Breast epithelium (tissue), 4 donors: ENCODE results near the gene OLFM4. TPM values are rescaled to one million over a fixed set of nuclear protein-coding genes. Genes with fewer than 3 reads are reported as not detected.

Experiments used
- DNase-seq, 2 donors: peaks; one replicate each; pipeline ENCODE4 v3.0.0-alpha.2; 2019; ENCODE audit warnings: low spot score in 2 of 2
- H3K27ac ChIP-seq, 2 donors: fragments of 200-600 bp; sonication (generic) in 1 of 2; one replicate each; pipeline ENCODE4 v1.5.1; 2016 to 2019; ENCODE audit warnings: mild to moderate bottlenecking in 1 of 2
- H3K27me3 ChIP-seq, 2 donors: fragments of 200-600 bp; sonication (generic) in 1 of 2; one replicate each; pipeline versions ENCODE4 v1.5.1 to v1.6.0; 2017 to 2019; ENCODE audit warnings: control low read depth in 1 of 2, mild to moderate bottlenecking in 1 of 2
- H3K36me3 ChIP-seq: fragments of 200-600 bp; one replicate; pipeline ENCODE4 v1.5.1; 2019
- H3K4me1 ChIP-seq, 2 donors: fragments of 200-600 bp; sonication (generic); one replicate each; pipeline ENCODE4 v1.5.1; 2016 to 2019; ENCODE audit warnings: control low read depth in 1 of 2
- H3K4me3 ChIP-seq, 3 donors: fragments of 200-600 bp; sonication (generic); 1 replicate in 2 of 3; 2 replicates in 1 of 3; pipeline ENCODE4 v1.5.1; 2016 to 2019; ENCODE audit warnings: mild to moderate bottlenecking in 3 of 3, moderate library complexity in 2 of 3
- H3K9me3 ChIP-seq, 2 donors: fragments of 200-600 bp; sonication (generic) in 1 of 2; one replicate each; pipeline ENCODE4 v1.5.1; 2016 to 2019; ENCODE audit warnings: control low read depth in 1 of 2
- CTCF ChIP-seq, 3 donors: fragments of 450-650 bp; IDR thresholded peaks; one replicate each; pipeline ENCODE4 v1.5.1; 2016 to 2017; ENCODE audit warnings: antibody characterized with exemption in 3 of 3, mild to moderate bottlenecking in 3 of 3, moderate library complexity in 3 of 3
- POLR2A ChIP-seq: fragments of 450-650 bp; IDR thresholded peaks from one replicate; pipeline ENCODE4 v1.6.1; 2016; ENCODE audit warnings: antibody characterized with exemption, mild to moderate bottlenecking, moderate library complexity
- POLR2AphosphoS5 ChIP-seq, 3 donors: sonication (generic); formaldehyde crosslinking; IDR thresholded peaks; one replicate each; pipeline ENCODE4 v1.6.1; 2017; ENCODE audit warnings: antibody characterized with exemption in 3 of 3
- intact Hi-C: fragments of 100-400 bp; cut with DNase I; formaldehyde crosslinking; loops from one replicate; pipeline ENCODE4 v1.15.1; 2023; ENCODE audit warnings: low total_unique reads
- total RNA-seq, 3 donors: library from RNA; depleted of rRNA; stranded (reverse); fragments of >200 nt; gene quantifications; one replicate each; pipeline ENCODE4 v1.1.0, GENCODE V29; 2016

OLFM4 gene
- total RNA-seq, 3 donors from 2014 or later = 0.32 to 144 (median 1.9) TPM

- H3K27me3 ChIP-seq = no peaks in the 10 kb centered on the region
- no peak overlapping the region for H3K27ac ChIP-seq
- DNase-seq = no peak
- H3K9me3 ChIP-seq = no peaks in the 10 kb centered on the region
- H3K4me3 ChIP-seq = no peak overlapping the region
- H3K4me1 ChIP-seq = no peaks in the 10 kb centered on the region
- intact Hi-C loops = no loop called here
- no peak for TF ChIP-seq CTCF (IDR thresholded peaks at IDR 0.05)
- TF ChIP-seq POLR2AphosphoS5 (IDR thresholded peaks at IDR 0.05) = no peak
- no peak for TF ChIP-seq POLR2A
- no peaks in the 10 kb centered on the region for H3K36me3 ChIP-seq
These were observed 61.8 kb downstream of the OLFM4 start for GRCh38 chr13:53090461-53090860.

GRCh38 chr13:53092931-53093330, 64.3 kb downstream of the OLFM4 start:
- Histone ChIP-seq H3K27ac (no peak overlapping the region), H3K27me3 (no peaks in the 10 kb centered on the region)
- no peak for TF ChIP-seq POLR2AphosphoS5 (IDR thresholded peaks at IDR 0.05)
- no peak for TF ChIP-seq CTCF (IDR thresholded peaks at IDR 0.05)
- no peak for TF ChIP-seq POLR2A

DNA sequence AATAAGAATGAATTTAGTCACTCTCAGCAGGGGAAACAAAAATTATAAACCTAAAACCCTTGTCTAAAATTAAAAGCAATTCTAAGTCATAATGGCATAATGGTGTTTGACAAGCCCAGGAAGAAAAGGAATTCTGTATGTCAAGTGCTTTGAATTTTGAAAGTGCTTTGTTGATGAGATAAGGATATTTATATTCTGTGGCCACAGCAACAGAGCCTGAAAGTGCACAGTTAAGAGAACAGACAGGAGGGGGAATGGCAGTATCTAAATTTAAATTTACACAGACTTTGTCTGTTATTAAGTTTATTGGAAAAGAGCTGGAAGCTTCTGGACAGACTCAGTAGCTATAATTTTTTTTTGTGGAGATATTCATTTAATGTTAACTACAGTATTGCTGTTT, 69.8 kb downstream of the OLFM4 start:
- intact Hi-C loops = no loop called here
- TF ChIP-seq POLR2A (no peak), POLR2AphosphoS5 (IDR thresholded peaks at IDR 0.05) (no peak), CTCF (IDR thresholded peaks at IDR 0.05) (no peak)
- Histone ChIP-seq H3K36me3 (no peaks in the 10 kb centered on the region), H3K27me3 (no peaks in the 10 kb centered on the region), H3K9me3 (no peaks in the 10 kb centered on the region), H3K4me1 (no peaks in the 10 kb centered on the region), H3K4me3 (no peak overlapping the region), H3K27ac (no peak overlapping the region)
- no peak for DNase-seq

More at GRCh38 chr13:53092931-53093330, 64.3 kb downstream of the OLFM4 start:
- intact Hi-C loops = no loop called here
- H3K4me3 ChIP-seq = no peak overlapping the region
- no peaks in the 10 kb centered on the region for H3K4me1 ChIP-seq
- no peak for DNase-seq
- H3K9me3 ChIP-seq = no peaks in the 10 kb centered on the region
- H3K36me3 ChIP-seq = no peaks in the 10 kb centered on the region

- H3K4me3 ChIP-seq = no peak overlapping the region
- H3K36me3 ChIP-seq = no peaks in the 10 kb centered on the region
- H3K27me3 ChIP-seq = no peaks in the 10 kb centered on the region
- H3K27ac ChIP-seq = no peak overlapping the region
- TF ChIP-seq CTCF (IDR thresholded peaks at IDR 0.05) (no peak), POLR2AphosphoS5 (IDR thresholded peaks at IDR 0.05) (no peak), POLR2A (no peak)
- H3K9me3 ChIP-seq = no peaks in the 10 kb centered on the region
- intact Hi-C loops = no loop called here
- no peak for DNase-seq
- no peaks in the 10 kb centered on the region for H3K4me1 ChIP-seq
These were observed 71.9 kb downstream of the OLFM4 start for GRCh38 chr13:53100394-53101063.

Other genes with a start within 250 kb of the OLFM4 start
- under 1 TPM in 1 of 3 donors, not detected in 2; 0.66 TPM for gene PCDH8, start 180.2 kb upstream of the OLFM4 start, total RNA-seq